Measurements from ENCODE around the gene TSHZ1. TPM values are rescaled to one million over a fixed set of nuclear protein-coding genes. Genes with fewer than 3 reads are reported as not detected.
A peak's percentile ranks its signal among the peaks of the same experiment; 100 is the strongest.

TSHZ1 gene
- total RNA-seq, 1 donor from 2014 or later, result 17.0 TPM

DNA sequence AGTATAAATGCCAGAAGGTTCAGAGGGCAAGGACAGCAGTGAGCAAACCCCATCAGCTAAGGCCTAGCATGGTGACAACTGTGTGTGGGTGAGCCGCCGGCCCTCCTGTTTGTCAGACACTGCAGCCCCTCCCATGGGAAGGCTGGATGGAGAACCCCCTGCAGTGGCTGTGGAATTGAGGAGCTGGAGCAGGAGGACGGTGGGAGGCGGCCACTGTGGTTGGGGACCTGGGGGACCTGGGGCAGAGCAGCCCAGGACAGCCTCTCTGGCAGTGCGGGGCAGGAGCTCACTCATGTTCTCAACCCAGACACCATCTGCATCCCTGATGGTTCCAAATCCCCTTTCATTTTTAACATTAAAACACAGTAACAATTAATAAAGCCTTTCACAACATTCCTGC, 68.8 kb downstream of the TSHZ1 start:
- Histone ChIP-seq H3K27ac (no peak overlapping the region), H3K36me3 (no peaks in the 10 kb centered on the region), H3K4me3 (no peak overlapping the region), H3K4me1 (peaks cover 8% of the 10 kb centered on the region), H3K27me3 (ENCODE audit: low read depth) (no peaks in the 10 kb centered on the region), H3K9me3 (no peaks in the 10 kb centered on the region)
- DNase-seq, result no peak
- intact Hi-C loops (cut with DNase I), result no loop called here
- no peak for ATAC-seq
- TF ChIP-seq, protein P1, sequence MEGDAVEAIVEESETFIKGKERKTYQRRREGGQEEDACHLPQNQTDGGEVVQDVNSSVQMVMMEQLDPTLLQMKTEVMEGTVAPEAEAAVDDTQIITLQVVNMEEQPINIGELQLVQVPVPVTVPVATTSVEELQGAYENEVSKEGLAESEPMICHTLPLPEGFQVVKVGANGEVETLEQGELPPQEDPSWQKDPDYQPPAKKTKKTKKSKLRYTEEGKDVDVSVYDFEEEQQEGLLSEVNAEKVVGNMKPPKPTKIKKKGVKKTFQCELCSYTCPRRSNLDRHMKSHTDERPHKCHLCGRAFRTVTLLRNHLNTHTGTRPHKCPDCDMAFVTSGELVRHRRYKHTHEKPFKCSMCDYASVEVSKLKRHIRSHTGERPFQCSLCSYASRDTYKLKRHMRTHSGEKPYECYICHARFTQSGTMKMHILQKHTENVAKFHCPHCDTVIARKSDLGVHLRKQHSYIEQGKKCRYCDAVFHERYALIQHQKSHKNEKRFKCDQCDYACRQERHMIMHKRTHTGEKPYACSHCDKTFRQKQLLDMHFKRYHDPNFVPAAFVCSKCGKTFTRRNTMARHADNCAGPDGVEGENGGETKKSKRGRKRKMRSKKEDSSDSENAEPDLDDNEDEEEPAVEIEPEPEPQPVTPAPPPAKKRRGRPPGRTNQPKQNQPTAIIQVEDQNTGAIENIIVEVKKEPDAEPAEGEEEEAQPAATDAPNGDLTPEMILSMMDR (IDR thresholded peaks at IDR 0.05), result no peak

DNA sequence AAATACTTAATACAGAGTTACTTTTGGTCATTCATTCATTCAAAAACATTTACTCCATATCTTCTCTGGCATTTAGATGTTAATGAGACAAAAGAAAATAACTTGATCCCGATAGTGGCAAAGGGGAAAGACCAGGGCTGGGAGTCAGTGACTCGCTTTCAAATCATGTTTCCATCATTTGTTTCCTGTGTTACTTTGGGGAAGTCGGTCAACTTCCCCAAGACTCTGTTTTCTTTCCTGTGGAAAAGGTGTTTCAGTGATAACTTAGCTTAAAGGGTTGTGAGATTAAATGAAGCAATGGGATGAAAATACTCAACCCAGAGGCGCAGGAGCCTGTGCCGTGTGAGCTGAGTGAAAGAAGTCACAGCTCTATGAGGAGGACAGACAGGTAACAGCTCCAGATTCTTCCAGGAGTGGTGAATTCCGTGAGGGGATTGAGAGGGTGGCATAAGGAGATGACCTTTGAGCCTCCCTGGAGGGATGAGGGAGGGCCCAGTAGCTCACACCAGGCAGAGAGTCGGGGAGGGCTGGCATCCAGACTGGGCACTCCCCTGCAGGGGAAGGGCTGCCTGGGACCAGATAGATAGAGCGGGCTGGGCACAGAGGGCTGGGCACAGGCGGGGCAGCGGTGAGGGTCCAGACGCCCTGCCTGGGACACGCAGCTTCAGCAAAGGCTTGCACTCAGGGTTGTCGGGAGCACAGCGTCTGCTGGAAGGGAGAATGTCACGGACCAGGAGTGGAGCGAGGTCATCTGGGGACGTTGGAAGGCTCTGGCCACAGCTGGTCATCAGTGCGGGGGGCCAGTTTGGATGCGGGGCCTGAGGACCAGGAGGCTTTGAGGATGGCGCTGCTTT, 70.1 kb downstream of the TSHZ1 start:
- ATAC-seq (no peak), DNase-seq (no peak)
- Histone ChIP-seq H3K9me3 (no peaks in the 10 kb centered on the region), H3K27me3 (ENCODE audit: low read depth) (no peaks in the 10 kb centered on the region), H3K27ac (peak overlapping the region; percentile 11), H3K4me3 (no peak overlapping the region), H3K4me1 (peaks cover 8% of the 10 kb centered on the region), H3K36me3 (peaks cover 6% of the 10 kb centered on the region)
- TF ChIP-seq, protein P1 (IDR thresholded peaks at IDR 0.05), result no peak
- intact Hi-C loops (cut with DNase I), result no loop called here

DNA sequence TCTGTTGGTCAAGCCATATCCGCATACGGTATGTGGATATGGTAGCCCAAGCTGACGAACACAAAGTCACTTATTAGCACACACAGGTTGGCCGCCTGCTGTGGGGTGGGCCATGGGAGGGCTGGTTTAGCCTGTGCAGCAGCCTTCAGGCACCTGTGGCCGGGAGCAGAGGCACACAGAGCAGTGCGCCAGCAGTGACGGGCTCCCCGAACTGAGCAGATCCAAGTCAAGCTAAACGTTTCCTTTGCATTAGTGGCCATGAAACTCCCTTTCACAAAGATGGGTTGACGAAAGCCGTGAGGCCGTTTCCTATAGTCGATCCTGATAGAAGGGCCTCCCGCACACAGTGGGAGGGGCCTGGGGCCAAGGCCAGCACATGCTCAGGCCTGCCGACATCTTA, 72.1 kb downstream of the TSHZ1 start:
- H3K4me1 ChIP-seq, result no peaks in the 10 kb centered on the region
- intact Hi-C loops (cut with DNase I), result no loop called here
- H3K4me3 ChIP-seq, result no peak overlapping the region
- DNase-seq, result no peak
- TF ChIP-seq, protein P1 (IDR thresholded peaks at IDR 0.05), result no peak
- H3K27ac ChIP-seq, result no peak overlapping the region
- no peaks in the 10 kb centered on the region for H3K27me3 ChIP-seq (ENCODE audit: low read depth)
- no peaks in the 10 kb centered on the region for H3K9me3 ChIP-seq
- no peak for ATAC-seq
- peaks cover 25% of the 10 kb centered on the region for H3K36me3 ChIP-seq

DNA sequence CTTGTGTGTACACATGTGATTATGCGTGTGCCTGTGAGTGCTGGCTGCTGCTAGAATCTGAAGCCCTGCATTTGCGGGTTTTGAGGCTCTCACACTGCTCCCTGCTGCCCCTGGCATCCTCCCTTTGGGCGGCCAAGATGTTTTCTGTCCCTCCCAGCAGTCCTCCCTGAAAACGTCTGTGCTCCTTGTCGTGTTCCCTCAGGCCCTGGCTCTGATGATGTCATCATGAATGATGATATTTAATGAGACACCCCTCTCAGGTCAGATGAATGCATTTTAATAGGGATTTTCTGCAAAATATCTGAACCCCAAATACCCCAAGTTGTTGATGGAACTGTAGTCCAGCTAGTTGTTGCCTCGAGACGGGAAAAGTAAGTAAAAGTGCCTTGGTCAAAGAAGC, 73.1 kb downstream of the TSHZ1 start:
- DNase-seq (no peak), ATAC-seq (no peak)
- TF ChIP-seq, protein P1 (IDR thresholded peaks at IDR 0.05), result no peak

DNA sequence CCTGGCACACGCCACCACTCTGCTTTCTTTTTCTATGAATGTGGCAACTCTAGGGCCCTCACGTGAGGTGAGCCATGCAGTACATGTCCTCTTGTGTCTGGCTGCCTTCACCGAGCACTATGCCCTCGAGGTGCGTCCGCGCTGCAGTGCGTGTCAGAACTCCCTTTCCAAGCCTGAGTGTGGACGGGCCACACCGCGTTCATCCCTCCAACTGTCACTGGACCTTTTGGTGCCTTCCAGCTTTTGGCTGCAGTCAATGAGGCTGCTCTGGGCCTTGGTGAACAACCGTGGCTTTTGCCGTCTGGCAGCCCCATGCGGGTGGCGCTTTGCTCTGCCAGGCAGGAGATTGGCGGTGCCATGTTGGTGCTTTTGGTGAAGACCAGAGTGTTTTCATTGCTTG, 74.0 kb downstream of the TSHZ1 start:
- ATAC-seq (no peak), DNase-seq (no peak)
- no peaks in the 10 kb centered on the region for H3K27me3 ChIP-seq (ENCODE audit: low read depth)
- H3K4me3 ChIP-seq, result no peak overlapping the region
- no peaks in the 10 kb centered on the region for H3K9me3 ChIP-seq
- no peak overlapping the region for H3K27ac ChIP-seq
- no peaks in the 10 kb centered on the region for H3K4me1 ChIP-seq
- intact Hi-C loops (cut with DNase I), result no loop called here
- TF ChIP-seq, protein P1 (IDR thresholded peaks at IDR 0.05), result no peak
- peaks cover 29% of the 10 kb centered on the region for H3K36me3 ChIP-seq

More for the DNA sequence above, 73.1 kb downstream of the TSHZ1 start:
- H3K4me1 ChIP-seq, result no peaks in the 10 kb centered on the region
- H3K27me3 ChIP-seq (ENCODE audit: low read depth), result no peaks in the 10 kb centered on the region
- intact Hi-C loops (cut with DNase I), result no loop called here
- no peak overlapping the region for H3K27ac ChIP-seq
- peaks cover 29% of the 10 kb centered on the region for H3K36me3 ChIP-seq
- no peak overlapping the region for H3K4me3 ChIP-seq
- H3K9me3 ChIP-seq, result no peaks in the 10 kb centered on the region
